Mesenteric fat pad (tissue), 1 donor: ENCODE data around the gene RIPOR3. TPM values are rescaled to one million over a fixed set of nuclear protein-coding genes. Genes with fewer than 3 reads are reported as not detected.
"Not testable (repeated sequence)": the region's sequence is repeated elsewhere in the genome, so short reads cannot be mapped to it uniquely, and the experiment has no call there.

ENCODE experiments used
- DNase-seq: peaks from one replicate; pipeline ENCODE4 v3.0.0-alpha.2; 2020; ENCODE audit warnings: low spot score
- total RNA-seq: library from RNA; stranded (reverse); fragmentation: NEBNext Ultra II Directional; extraction: Animal tissue kit (Norgen Biotek cat#: 25700); gene quantifications from one replicate; pipeline ENCODE4 v1.2.1, GENCODE V29; 2021
- donor health status: DM: yes; HTN: yes; CAD: no.

The RIPOR3 gene
- total RNA-seq, 1 donor from 2014 or later = 19.7 TPM

DNA sequence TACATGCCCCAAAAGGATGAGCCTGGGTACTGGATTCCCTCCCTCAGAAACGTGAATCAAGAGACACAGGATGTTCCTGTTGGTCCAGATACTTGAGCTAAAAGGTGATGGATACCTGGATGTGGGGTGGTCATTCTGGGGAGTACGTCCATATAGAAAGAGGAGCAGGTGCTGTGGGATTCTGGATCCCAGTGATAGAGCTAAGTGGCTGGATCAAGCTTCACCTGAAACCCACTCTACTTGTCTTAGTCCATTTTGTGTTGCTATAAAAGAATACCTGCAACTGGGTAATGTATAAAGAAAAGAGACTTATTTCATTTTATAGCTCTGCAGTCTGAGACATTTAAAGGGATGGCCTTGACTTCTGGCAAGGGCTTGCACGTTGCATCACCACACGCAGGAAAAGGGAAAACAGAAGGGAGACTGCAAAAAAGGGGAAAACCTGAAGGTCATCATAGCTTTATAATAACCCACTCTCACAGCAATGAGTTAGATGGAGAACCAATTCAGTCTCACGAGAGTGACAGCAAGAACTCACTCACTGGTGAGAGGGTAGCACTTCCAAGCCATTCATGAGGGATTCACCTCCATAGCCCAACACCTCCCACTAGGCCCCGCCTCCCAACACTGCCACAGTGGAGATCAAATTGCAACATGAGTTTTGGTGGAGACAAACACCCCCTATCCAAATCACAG is 31.2 kb downstream of the RIPOR3 start:
- DNase-seq = no peak

DNA sequence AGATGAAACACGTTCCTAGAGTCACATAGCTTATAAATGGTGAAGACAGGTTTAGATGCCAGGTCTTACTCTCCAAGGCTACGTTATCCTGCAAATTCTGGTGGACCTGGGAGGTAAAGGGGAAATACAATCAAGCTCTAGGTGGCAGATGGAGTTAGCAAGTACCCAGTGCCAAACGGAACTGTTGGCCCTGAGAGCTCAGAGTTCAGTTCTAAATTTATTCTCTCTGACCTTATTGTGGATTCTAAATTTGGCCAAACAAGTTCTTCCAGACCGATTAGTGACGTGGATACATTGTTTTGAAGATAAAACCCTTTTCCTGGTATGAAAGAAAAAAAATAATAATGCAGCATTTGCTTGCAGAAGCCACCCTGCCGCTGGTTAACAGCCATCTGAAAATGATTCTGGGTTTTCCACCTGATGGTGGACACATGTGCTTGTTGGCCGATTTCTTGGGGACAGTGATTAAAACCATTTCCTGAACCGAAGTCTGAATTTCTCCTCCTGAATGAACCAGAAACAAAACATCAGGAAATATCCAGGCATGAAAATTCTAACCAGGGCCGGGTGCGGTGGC is 32.5 kb downstream of the RIPOR3 start:
- no peak for DNase-seq

DNA sequence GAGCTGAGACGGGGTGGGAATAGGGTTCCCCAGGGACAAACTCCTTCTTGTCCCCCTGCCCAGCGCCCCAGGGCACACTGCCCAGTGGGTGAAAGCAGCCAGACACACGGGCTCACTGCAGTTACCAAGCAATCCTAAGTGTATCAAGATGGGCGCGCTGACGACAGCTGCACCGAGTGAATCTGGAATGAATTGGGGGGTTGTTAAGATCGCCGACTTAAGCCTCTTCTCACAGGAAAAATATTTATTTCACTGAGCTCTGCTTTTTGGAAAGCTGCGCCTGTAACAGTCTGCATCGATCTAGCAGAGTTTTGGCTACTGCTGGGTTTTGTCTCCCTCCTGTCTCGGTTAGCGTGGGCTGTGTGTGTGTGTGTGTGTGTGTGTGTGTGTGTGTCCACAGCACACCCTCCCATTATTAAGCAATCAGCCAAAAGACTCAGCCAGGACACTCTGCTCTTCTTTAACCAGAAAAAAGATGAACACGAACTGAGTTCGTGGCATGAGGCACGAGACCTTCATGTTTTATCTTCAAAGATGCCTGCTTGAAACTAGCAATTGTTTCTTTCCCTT is 35.9 kb downstream of the RIPOR3 start:
- DNase-seq = no peak

DNA sequence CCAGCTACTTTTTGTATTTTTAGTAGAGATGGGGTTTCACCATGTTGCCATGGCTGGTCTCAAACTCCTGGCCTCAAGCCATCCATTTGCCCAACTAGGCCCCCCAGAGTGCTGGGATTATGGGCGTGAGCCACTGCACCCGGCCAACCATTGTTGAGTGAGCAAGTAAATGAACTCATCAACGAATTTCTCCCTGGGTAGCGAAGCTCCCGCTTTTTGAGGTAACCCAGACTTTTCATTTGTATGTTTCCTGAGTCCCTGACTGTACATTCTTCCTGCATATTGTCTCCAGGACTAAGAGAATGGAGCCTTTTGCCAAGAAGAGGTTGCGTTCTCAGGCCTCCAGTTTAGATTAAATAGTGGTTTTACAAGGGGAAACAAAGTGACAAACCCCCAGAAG is 36.4 kb downstream of the RIPOR3 start:
- DNase-seq = no peak

DNA sequence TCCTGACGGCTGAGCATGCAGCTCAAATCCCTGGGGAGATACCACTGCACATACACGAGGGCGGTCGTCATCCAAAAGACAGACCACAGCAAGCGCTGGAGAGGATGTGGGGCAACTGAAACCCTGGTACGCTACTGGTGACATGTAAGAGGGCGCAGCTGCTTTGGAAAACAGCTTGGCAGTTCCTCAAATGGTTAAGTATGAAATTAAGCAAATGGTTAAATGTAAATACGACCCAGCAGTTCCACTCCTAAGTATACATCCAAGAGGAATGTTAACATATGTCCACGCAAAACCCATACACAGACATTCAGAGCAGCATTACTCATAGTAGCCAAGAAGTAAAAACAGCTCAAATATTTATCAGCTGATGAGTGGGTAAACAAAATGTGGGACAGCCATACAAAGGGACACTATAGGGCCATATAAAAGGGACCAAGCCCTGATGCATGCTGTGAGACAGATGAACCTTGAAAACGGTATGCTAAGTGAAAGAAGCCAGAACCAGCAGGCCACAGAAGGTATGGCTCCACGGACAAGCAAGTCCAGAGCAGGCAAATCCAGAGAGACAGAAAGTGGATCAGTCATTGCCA is 38.5 kb downstream of the RIPOR3 start:
- DNase-seq = no peak

DNA sequence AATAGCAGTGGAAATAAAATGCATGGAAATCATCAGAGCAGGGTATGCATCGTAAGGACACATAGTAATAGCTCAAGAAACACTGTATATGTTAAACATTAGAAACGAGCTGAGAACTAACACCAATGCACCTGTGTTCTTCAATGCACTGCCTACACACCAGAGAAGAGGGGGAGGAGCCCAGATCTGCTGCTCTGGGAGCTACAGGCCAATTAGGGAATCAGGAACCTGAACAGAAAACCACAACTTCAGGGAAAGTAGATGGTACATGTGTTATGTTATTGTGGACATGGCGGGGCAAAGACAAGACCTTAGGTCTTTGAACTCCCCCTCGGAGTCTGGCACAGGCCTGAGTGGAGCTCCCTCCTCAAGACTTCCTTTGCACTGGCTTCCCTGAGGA is 39.7 kb downstream of the RIPOR3 start:
- no peak for DNase-seq

DNA sequence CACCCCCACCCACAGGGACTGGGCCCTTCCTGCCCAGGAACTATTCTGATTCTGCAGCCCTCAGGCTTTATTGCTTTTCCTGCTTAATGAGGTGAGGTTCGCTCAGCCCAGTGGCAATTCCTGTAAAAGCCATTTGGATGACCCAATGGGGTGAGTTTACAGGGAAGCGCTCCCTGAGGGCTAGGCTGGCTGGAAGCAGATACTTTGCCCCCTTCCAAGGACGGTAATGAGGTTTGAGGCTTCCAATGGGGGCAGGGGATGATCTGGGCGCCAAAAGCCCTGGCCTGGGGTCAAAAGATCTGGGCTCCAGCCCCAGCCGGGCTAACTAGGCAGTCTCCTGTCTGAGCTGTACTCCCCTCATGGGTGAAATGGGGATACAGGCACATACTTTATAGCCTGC is 41.8 kb downstream of the RIPOR3 start:
- DNase-seq = no peak

DNA sequence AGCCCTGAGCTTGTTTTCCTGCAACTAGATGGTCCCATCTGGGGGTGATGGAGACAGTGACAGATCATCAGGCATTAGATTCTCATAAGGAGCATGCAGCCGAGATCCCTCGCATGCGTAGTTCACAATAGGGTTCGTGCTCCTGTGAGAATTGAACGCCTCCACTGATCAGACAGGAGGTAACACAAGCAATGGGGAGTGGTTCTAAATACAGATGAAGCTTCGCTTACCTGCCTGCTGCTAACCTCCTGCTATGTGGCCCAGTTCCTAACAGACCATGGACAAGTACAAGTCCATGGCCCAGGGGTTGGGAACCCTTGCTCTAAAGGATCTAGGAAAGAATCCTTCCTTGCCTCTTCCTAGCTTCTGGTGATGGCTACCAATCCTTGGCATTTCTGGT is 42.7 kb downstream of the RIPOR3 start:
- DNase-seq = no peak

DNA sequence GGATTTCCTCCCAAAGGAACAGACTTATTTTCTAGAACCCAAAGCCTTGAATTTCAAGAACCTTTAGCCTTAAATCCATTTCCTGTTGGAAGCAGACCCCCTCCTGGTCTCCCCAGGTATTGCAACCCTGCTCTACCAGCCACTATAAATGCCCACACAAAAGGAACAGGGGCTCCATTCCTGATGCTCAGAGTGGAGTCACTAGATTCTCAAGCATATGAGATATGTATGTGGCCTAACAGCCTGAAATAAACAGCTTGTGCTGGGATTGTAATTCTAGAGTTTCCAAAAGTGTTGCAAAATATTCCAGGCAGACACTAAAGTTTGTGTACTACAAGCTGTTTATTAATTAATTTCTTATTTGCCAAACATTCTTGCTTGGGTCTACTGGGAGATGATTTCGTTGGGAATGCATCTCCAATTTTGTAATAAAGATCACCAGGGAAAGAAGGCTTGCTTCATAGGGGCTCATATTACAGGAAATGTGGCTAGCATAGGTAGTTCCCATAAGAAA is 44.8 kb downstream of the RIPOR3 start:
- no peak for DNase-seq

DNA sequence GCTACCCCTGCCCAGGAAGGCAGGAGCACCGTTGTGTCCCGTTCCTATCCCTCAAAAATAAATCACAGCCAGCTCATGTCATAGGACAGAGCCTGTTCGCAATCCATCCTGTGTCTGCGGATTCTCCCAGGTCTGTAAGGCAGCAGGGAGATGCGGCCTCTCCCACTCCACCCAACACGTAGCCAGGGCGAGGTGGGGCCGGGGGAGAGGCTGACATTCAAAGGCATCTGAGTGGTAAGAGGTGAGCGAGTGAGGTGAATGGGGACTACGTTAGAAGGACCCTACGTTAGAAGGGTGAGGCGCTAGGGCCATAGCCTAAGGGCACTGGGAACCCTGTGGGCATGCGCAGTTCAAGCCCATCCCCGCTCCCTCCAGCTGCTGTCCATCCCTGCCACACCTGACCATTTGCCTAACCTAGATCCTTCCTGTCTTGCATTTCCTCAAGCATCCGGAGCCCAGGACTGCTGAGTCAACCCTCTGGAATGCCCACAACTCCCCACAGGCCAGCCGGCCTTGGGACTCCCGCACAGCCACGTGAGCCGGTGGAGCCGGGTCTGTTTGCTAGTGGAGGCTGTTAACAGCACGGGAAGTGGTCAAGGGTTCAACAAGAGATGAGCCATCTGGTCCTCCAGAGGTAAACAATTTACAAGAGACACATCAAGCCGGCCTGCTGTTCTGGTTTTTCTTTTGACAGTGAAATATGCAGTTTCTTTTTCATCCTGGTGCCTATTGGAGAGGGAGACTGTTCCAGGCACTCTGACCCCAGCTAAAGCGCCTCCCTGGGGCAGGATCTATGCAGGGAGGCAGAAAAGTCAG is 45.9 kb downstream of the RIPOR3 start:
- DNase-seq = no peak

DNA sequence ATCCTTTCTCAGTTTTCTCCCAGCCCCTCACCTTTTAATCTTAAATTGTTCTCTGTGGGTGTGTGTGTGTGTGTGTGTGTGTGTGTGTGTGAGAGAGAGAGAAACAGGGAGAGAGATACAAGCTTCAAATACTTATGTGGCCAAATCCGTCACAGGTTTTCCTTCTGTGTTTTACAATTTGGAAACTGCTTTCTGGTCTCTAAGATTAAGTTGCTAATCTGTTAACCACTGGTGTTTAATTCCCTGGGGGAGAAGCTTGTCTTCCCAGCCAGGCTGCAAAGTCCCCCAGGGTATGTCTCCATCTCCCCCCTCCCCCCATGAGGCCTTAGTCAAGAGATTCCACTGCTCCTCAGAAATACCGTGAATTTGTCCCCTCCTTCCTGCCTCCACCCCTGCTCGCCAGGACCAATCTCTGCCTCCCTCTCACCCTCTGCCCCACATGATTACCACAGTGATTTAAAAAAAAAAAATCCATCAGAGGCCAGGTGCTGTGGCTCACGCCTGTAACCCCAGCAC is 49.0 kb downstream of the RIPOR3 start:
- no peak for DNase-seq

DNA sequence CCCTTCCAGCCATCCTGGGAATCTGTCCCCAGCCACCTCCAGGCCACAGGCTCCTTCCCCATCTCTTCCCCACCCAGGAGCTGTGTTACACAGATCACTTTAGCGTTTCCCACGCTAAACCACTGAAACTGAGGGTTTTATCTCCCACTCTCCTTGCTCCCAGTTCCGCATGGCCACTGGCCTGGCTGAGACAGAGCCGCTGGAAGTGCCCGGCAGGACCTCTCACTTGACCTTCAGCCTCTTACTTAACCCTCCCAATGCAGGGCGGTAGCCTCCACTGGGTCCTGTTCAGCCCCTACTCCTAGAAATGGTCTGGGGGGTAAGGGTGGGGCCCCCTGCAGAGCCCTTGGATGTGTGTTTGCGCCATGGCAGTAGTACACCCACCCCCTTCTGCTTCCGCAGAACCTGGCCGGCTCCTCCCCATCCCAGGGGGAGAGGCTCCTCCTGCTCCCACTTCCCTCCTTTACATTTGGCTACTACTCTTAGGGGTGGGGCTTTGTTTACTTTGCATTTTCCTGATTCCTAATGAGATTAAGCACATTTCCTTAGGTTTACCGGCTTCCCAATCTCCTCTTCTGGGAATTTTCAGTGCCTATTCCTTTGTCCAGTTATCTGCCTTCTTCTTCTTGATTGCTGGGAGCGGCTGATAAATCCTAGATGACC is 49.6 kb downstream of the RIPOR3 start:
- DNase-seq = not testable (repeated sequence)

DNA sequence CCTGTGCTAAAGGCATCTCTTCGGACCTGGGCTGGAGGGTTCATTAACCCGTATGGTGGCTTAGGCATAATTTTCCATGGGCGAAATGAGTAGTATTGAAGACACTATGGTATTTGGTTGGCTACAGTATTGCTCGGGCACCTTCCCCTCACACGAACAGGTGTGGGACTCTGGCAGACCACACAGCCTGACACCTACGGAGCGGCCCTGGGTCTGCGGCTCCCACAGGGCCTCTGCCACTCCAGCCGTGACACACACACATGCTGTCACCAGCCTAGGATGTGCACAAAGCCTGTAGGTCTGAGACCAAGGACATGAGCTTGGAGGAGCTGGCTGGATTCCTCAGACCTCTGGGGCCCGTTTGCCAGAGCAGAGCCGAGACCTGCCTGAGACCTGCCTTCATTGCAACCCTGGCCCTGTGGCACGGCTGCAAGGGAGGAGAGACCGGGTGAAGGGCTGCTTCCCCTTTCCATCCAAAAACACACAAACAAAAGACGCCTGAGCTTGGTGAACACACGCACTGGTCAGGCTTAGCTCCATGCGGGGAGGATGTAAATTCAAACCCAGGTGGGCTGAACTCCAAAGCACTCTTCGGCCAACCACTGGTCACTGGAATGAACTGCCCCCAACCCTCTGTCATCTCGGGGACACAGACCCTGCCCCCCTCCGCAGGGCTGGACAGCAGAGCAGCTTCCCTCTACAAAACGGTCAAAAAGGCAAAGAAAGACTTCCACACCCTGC is 51.2 kb downstream of the RIPOR3 start:
- DNase-seq = not testable (repeated sequence)

DNA sequence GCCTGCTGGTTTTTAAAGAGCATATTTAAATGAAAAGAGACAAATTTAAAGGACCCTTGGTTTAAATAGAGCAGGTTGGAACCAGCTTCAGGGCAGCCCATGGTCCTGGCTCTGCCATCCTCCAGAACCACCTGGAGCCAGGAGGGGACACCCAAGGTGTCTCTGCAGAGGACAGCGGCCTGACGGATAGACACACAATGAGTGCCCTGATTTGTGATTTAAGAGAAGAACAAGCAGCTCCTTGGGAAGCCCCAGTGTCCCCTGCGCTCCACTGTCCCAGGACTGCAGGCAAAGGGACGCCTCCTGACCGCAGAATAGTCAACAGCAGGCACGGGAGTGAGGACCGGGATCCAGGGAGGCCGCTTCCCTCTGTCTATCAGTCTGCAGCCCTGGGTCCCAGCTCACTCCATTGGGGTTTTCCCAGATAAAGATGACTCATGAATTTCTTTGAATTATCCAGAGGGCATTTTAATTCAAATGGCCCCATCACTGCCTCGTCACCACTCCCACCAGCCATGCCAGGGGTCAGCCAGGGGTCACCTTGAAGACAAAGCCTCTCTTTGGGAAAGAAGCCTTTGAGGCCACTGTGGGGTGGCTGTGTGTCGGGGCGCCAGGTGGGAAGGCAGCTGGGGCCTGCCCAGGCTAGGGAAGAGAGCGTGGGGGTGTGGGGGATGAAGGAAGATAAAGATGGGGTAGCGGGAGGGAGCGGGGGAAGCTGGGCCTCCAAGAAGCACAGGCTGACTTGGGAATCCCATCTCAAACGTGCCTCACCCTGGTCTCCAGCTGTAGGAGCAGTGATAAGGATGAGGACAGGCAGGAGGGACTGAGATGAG is 53.1 kb downstream of the RIPOR3 start:
- DNase-seq = not testable (repeated sequence)

DNA sequence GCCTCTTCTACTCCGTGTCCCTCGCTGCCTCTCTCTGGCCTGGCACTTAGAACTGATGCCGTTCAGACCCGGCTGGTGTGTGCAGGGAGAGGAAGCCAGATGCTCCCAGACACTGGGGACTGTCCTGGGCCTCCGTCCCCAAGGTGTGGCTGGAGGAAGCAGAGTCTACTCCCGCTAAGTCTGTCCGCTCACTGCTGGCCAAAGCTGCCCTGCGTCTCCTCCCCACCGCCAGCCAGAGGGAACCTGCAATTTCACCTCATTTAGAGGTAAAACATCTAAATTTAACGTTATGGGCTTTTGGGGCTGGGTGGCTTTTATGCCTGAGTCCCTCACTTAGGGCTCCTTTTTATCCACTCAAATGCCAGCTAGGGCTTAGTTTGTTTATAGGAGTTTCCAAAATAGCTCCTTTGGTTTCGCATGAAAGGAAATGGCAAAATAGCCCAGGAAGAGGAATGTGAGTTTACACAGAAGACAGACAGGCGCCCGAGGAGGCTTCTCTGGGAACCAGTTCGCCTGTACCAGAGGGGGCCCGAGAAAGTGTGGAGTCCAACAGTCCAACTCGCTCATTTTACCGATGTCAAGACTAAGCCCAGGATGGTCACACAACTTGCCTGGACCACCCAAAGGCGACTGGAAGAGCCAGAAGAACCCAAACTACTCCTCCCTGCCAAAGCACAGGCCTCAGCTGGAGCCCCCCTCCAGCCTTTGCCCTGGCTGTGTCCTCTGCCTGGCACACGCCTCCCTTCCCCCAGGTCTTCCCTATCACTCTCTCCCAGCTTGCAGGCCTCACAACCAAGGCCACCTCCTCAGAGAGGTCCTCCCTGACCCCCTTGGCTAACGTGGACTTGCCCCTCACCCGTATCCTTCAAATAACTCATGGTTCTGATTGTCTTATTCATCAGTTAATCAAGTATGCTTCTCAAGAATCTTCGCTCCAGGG is 54.5 kb downstream of the RIPOR3 start:
- DNase-seq = no peak

DNA sequence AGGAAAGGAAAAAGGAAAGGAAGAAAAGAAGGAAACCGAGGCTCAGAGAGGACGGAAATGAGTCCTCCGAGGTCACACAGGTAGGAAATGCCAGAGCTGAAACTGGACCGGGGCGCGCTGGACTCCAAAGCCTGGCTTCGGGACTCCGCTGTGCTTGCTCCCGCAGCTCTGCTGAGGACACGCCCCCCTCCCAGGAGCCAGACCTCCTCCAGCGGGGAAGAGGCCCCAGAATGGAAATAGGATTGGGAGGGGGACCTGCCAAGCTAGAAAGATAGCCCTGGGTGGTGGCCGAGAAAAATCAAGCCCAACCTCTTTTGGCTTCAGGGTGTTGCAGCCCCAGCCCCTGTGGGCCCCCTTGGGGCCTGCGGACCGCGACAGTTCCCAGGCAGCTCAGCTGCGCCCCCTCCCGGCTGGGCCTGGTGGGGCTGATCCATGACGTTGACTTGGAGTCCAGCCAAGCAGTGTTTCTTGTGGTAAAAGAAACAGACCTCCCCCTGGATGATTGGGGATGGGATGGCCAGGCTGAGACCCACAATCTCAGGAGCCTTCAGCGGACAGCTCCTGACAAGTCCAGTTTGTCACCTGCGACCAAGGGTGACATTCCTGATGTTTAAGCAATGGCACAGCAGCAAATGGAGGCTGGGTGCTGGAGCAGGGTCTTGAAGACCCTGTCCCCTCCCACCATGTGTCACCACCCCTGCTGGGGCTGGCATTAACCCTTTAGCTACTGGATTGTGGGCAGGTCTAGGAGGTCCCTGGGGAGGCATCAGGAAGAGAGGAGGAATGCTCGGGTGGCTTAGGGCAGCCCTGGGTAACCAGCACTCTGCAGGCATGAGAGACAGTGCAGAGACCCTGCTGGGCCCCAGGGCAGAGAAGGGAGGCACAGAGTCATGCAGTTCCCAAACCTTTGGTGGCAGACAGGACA is 55.4 kb downstream of the RIPOR3 start:
- no peak for DNase-seq
